HG03045 (cell line): ENCODE results near the gene ARHGAP45.

Source experiments
- ATAC-seq: cut with Tn5 transposase; IDR thresholded peaks from one replicate; pipeline ENCODE4 v1.9.1; 2021; ENCODE audit warnings: mild to moderate bottlenecking, moderate library complexity; ENCODE audit not compliant: unreplicated experiment

The ARHGAP45 gene

GRCh38 chr19:1039646-1040475, 27.1 kb upstream of the ARHGAP45 start, which contains the start of gene ABCA7:
ABCA7 (plus strand) TSS chr19:1040107; CDS start chr19:1041362, 1,255 bp downstream.
- ATAC-seq, result peak; percentile 70

DNA sequence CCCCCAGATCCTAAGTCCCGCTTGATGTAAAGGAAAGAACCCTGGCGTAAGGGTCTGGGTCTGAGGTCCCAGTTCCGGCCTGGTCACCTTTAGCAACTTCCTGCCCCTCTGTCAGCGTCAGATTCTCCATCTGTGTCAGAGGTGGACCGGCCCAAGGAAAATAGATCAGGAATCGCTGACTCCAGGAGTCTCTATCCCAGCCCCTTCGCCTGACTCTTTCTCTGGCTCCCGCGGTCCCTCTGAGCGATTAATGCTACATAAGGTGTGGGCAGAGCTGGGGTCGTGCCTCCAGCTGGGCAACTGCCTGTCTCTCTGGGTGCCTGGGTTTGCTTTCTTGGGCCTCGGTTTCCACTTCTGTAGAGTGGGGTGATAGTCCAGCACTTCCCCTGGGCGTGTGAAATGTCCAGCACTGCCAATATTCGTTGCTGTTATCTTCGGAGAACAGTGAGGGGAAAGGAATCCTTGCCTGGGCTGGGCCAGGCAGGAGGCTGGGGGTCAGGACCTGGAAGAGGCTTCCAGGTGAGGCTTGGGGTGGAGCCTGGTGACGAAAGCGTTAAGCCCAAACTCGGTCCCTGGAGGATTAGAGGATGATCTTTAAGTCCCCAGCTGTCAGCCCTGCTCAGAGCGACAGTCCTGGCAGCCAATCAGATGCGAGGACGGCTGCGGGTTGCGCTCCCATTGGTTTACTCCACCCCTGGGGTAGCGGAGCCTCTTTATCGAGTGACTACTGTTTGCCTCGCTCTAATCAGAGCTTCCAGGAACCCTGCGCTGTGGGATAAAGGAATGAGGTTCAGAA, 26.3 kb upstream of the ARHGAP45 start:
- peak; percentile 44 for ATAC-seq

DNA sequence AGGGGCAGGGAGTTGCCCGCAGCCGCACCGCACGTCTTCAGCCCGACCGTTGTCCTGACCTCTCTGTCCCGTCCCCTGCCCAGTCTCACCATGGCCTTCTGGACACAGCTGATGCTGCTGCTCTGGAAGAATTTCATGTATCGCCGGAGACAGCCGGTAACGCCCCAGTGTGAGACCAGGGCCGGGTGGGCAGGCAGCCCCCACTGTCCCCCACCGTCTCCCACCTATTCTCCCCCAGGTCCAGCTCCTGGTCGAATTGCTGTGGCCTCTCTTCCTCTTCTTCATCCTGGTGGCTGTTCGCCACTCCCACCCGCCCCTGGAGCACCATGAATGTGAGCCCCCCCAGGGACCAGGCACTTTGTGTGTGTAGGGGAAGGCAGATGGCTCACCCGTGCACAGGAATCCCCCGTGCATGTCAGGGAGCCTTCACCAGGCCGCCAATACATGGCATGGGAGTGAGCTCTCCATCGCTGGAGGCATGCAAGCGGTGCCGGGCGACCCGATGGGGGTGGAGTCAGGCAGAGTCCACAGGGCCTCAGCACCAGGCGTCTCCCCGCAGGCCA, 25.6 kb upstream of the ARHGAP45 start:
- ATAC-seq, result no peak

DNA sequence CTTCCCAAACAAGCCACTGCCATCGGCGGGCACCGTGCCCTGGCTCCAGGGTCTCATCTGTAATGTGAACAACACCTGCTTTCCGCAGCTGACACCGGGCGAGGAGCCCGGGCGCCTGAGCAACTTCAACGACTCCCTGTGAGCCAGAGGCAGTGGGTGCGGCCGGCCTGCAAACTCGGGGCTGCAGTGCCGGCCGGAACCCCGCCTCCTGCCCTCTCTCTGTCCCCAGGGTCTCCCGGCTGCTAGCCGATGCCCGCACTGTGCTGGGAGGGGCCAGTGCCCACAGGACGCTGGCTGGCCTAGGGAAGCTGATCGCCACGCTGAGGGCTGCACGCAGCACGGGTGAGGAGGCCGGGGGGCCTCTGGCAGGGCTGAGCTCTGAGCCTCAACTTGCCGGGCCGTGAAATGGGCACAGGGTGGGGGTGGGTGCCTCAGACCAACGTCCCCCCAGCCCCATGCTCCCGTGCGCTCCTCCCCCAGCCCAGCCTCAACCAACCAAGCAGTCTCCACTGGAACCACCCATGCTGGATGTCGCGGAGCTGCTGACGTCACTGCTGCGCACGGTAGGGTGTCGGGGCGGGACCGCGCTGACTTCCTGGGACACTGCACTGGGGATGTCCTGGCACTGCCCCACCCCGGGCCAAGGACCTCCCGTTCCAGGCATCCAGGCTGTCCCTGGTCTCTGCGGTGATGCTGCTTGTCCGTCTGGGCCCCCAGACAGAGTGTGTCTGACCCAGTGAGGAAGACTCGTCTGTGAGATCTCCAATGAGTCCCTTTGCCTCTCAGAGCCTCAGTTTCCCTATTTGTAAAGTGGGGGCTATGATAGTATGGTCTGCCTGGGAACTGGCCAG, 24.9 kb upstream of the ARHGAP45 start:
- ATAC-seq, result no peak

DNA sequence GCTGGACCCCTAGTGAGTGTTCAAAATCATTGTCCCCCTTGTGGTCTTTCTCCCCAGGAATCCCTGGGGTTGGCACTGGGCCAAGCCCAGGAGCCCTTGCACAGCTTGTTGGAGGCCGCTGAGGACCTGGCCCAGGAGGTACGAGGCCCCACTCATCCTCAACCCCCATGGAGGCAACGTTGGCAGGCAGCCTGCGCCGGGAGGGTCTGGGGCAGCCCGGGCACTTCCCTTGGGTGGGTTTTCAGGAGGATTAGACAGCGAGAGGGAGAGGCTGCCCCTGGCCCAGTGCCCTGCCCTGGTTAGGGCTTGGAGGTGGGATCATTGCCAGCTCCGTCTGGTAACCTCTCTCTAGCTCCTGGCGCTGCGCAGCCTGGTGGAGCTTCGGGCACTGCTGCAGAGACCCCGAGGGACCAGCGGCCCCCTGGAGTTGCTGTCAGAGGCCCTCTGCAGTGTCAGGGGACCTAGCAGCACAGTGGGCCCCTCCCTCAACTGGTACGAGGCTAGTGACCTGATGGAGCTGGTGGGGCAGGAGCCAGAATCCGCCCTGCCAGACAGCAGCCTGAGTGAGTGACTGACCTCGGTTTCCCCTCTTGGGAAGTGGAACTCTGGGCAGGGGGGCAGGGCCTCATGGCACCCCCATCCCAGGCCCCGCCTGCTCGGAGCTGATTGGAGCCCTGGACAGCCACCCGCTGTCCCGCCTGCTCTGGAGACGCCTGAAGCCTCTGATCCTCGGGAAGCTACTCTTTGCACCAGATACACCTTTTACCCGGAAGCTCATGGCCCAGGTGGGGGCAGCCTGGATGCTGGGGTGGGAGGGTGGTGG, 24.1 kb upstream of the ARHGAP45 start:
- ATAC-seq, result no peak

DNA sequence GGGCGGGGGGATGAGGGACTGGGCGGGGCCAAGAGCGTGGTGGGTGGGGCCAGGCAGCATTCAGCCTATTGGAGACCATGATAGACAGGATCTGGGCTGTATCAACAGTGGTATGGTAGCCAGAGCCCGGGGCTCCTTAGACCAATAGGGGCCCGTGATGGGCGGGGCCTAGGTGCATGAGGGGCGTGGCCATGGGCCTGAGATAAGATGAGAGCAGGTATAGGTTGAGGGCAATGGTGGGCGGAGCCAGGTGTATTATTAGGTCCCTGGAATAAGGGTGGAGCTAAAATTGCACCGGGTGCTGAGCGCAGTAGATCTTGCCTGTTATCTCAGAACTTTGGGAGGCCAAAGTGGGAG, 21.7 kb upstream of the ARHGAP45 start:
- ATAC-seq, result no peak

- ATAC-seq, result no peak
Observed at GRCh38 chr19:1046117-1046626, 20.8 kb upstream of the ARHGAP45 start.

- ATAC-seq, result no peak
Observed at GRCh38 chr19:1046836-1047695, 19.9 kb upstream of the ARHGAP45 start.

DNA sequence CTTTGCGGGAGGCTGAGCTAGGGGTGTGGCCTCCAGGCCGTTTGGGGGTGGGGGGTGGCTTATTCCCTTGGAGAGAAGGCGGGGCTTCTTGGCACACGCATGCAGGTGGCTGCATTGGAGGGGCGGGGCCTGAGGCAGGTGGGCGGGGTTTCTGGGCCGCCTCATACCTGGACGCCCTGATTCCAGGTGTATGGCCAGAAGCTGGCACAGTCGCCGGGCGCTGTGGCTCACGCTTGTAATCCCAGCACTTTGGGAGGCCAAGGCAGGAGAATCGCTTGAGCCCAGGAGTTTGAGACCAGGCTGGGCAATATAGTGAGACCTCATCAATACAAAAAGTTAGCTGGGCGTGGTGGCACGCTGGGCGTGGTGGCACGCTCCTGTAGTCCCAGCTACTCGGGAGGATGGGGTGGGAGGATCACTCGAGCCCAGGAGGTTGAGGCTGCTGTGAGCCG, 19.2 kb upstream of the ARHGAP45 start:
- ATAC-seq, result no peak

DNA sequence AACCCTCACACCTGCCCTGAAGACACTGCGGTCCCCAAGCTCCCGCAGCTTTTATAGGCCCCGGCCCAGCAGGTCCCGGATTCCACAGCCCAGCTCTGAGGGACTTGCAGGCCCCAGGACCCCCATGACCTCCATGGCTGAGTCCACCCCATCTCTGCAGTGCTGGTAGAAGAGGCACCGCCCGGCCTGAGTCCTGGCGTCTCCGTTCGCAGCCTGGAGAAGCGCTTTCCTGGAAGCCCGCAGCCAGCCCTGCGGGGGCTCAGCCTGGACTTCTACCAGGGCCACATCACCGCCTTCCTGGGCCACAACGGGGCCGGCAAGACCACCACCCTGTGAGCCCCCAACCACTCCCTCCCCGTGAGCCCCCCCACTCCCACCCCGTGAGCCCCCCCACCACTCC, 17.9 kb upstream of the ARHGAP45 start:
- no peak for ATAC-seq

GRCh38 chr19:1049800-1050199, 17.2 kb upstream of the ARHGAP45 start:
- no peak for ATAC-seq

DNA sequence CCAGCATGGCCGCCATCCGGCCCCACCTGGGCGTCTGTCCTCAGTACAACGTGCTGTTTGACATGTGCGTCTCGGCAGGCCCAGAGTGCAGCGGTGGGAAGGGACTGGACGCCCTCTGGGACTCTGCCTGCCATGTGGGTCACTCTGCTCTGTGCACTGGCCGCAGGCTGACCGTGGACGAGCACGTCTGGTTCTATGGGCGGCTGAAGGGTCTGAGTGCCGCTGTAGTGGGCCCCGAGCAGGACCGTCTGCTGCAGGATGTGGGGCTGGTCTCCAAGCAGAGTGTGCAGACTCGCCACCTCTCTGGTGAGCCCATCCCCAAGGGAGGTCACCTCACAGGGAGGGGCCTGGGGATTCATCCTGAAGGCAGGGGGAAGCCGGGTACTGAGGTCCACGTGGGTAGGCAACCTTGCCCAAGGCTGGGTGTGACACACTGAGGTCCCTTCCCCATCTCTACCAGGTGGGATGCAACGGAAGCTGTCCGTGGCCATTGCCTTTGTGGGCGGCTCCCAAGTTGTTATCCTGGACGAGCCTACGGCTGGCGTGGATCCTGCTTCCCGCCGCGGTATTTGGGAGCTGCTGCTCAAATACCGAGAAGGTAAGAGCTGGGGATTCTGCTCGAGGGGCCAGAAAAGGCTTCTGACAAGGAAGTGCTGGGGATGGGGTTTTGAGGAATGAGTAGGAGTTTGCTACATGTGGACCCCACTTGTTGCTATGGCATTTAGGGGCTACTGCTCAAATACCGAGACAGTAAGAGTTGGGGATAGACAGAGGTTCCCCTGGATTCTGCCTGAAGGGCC, 15.8 kb upstream of the ARHGAP45 start:
- no peak for ATAC-seq

GRCh38 chr19:1051791-1052190, 15.2 kb upstream of the ARHGAP45 start:
- no peak for ATAC-seq

GRCh38 chr19:1052349-1052975, 14.5 kb upstream of the ARHGAP45 start:
- ATAC-seq, result no peak

GRCh38 chr19:1053176-1054101, 13.5 kb upstream of the ARHGAP45 start:
- ATAC-seq, result no peak
